HUES48 (cell line): ENCODE measurements around the gene RPL15.
"Not testable (repeated sequence)": the region's sequence is repeated elsewhere in the genome, so short reads cannot be mapped to it uniquely, and the experiment has no call there.

ENCODE experiments used
- H3K27ac ChIP-seq: one replicate; pipeline ENCODE4 v1.7.0; 2013; ENCODE audit warnings: low read depth, low read length, inconsistent platforms
- H3K27me3 ChIP-seq: 2 replicates; pipeline ENCODE4 v1.6.1; 2013; ENCODE audit warnings: mild to moderate bottlenecking, low read length; ENCODE audit not compliant: control insufficient read depth, insufficient read depth
- H3K36me3 ChIP-seq: 2 replicates; pipeline ENCODE4 v1.6.1; 2013; ENCODE audit warnings: low read length; ENCODE audit not compliant: control insufficient read depth, insufficient read depth
- H3K4me1 ChIP-seq: 2 replicates; pipeline ENCODE4 v1.6.1; 2013; ENCODE audit warnings: mild to moderate bottlenecking, low read length; ENCODE audit not compliant: control insufficient read depth, insufficient read depth
- H3K4me3 ChIP-seq: 2 replicates; pipeline ENCODE4 v1.5.1; 2013; ENCODE audit warnings: mild to moderate bottlenecking, low read depth, low read length
- H3K9ac ChIP-seq: 2 replicates; pipeline ENCODE4 v1.6.1; 2013; ENCODE audit warnings: mild to moderate bottlenecking, low read depth, low read length, moderate library complexity
- H3K9me3 ChIP-seq: 2 replicates; pipeline ENCODE4 v1.6.1; 2013; ENCODE audit warnings: low read length; ENCODE audit not compliant: control insufficient read depth, insufficient read depth

Gene RPL15

GRCh38 chr3:23915537-23916108, 1.3 kb upstream of the RPL15 start:
- H3K27ac ChIP-seq: no peak overlapping the region
- H3K9ac ChIP-seq: peak overlapping the region; percentile 98
- no peaks in the 10 kb centered on the region for H3K9me3 ChIP-seq
- peaks cover 29% of the 10 kb centered on the region for H3K36me3 ChIP-seq
- H3K4me3 ChIP-seq: peak overlapping the region; percentile 85
- H3K4me1 ChIP-seq: peaks cover 21% of the 10 kb centered on the region
- 0 out of 2 replicates have a peak, but pooled peaks cover 5% of the 10 kb centered on the region for H3K27me3 ChIP-seq

GRCh38 chr3:23916152-23916885, 613 bp upstream of the RPL15 start:
- H3K9me3 ChIP-seq: no peaks in the 10 kb centered on the region
- peaks cover 21% of the 10 kb centered on the region for H3K4me1 ChIP-seq
- peak overlapping the region; percentile 98 for H3K9ac ChIP-seq
- peak overlapping the region; percentile 77 for H3K27ac ChIP-seq
- H3K27me3 ChIP-seq: 0 out of 2 replicates have a peak, but pooled peaks cover 5% of the 10 kb centered on the region
- peak overlapping the region; percentile 85 for H3K4me3 ChIP-seq
- peaks cover 28% of the 10 kb centered on the region for H3K36me3 ChIP-seq

GRCh38 chr3:23917679-23918303, 859 bp downstream of the RPL15 start:
- H3K9me3 ChIP-seq, H3K27me3 ChIP-seq: not testable (repeated sequence)
- Histone ChIP-seq H3K4me3 (peak overlapping the region; percentile 85), H3K36me3 (peaks cover 29% of the 10 kb centered on the region), H3K27ac (peak overlapping the region; percentile 89), H3K9ac (peak overlapping the region; percentile 98), H3K4me1 (peaks cover 21% of the 10 kb centered on the region)

DNA sequence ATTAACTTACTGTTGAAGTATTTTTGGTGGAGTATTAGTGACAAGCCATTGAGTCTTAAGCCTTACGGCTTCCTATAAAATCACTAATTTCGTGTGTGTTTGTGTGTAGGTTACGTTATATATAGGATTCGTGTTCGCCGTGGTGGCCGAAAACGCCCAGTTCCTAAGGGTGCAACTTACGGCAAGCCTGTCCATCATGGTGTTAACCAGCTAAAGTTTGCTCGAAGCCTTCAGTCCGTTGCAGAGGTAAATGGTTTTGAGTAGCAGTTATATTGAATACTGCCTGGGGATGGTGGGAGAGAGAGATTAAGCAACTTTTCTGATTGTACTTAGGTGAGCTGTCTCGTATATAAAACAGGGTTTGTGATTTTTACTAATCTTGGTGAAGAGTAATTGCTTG, 1.4 kb downstream of the RPL15 start:
- peak overlapping the region; percentile 98 for H3K9ac ChIP-seq
- H3K9me3 ChIP-seq, H3K27me3 ChIP-seq: not testable (repeated sequence)
- peaks cover 21% of the 10 kb centered on the region for H3K4me1 ChIP-seq
- H3K36me3 ChIP-seq: peaks cover 29% of the 10 kb centered on the region
- H3K4me3 ChIP-seq: peak overlapping the region; percentile 85
- peak overlapping the region; percentile 26 for H3K27ac ChIP-seq

DNA sequence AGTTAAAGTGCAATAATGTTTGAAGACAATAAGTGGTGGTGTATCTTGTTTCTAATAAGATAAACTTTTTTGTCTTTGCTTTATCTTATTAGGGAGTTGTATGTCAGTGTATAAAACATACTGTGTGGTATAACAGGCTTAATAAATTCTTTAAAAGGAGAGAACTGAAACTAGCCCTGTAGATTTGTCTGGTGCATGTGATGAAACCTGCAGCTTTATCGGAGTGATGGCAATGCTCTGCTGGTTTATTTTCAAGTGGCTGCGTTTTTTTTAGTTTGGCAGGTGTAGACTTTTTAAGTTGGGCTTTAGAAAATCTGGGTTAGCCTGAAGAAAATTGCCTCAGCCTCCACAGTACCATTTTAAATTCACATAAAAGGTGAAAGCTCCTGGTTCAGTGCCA, 2.7 kb downstream of the RPL15 start:
- Histone ChIP-seq H3K4me3 (no peak overlapping the region), H3K27me3 (0 out of 2 replicates have a peak, but pooled peaks cover 5% of the 10 kb centered on the region), H3K4me1 (peaks cover 27% of the 10 kb centered on the region), H3K36me3 (peaks cover 29% of the 10 kb centered on the region), H3K27ac (peak overlapping the region; percentile 16), H3K9me3 (no peaks in the 10 kb centered on the region), H3K9ac (no peak overlapping the region)

DNA sequence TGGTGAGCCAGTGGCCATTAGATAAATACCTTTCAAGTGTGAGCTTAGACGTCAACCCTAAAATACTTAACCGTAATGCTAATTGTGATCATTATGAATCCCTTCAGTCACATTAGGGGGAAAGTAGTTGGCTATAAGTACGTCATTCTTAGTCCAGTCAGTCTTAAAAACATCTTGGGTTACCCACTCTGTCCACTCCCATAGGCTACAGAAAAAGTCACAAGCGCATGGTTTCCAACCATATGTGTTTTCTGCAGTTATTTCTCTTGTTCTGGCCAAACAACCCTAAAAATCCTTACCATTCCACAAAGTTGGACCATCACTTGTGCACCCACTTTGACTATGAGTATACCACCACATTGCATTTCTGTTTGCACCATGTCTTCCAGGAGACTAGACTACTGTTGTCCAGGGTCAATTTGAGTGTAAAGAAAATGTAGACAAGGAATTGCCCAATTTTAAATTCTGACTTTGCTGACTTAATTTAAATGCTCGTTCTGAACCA, 3.3 kb downstream of the RPL15 start:
- no peak overlapping the region for H3K4me3 ChIP-seq
- H3K4me1 ChIP-seq: peaks cover 22% of the 10 kb centered on the region
- H3K27me3 ChIP-seq: 0 out of 2 replicates have a peak, but pooled peaks cover 5% of the 10 kb centered on the region
- H3K36me3 ChIP-seq: peaks cover 29% of the 10 kb centered on the region
- H3K27ac ChIP-seq: peak overlapping the region; percentile 21
- no peaks in the 10 kb centered on the region for H3K9me3 ChIP-seq
- H3K9ac ChIP-seq: no peak overlapping the region

- H3K36me3 ChIP-seq: peaks cover 29% of the 10 kb centered on the region
- H3K4me1 ChIP-seq: peaks cover 13% of the 10 kb centered on the region; the same call in 1 of the 2 replicates
- no peak overlapping the region for H3K9ac ChIP-seq
- H3K27me3 ChIP-seq: 0 out of 2 replicates have a peak, but pooled peaks cover under 1% of the 10 kb centered on the region
- no peak overlapping the region for H3K4me3 ChIP-seq
- H3K27ac ChIP-seq: peak overlapping the region; percentile 21
- no peaks in the 10 kb centered on the region for H3K9me3 ChIP-seq
Observed at GRCh38 chr3:23921052-23921511, 4.2 kb downstream of the RPL15 start.

- Histone ChIP-seq H3K4me1 (peaks cover 9% of the 10 kb centered on the region; the same call in 1 of the 2 replicates), H3K9ac (no peak overlapping the region)
Observed at GRCh38 chr3:23923786-23924185, 6.9 kb downstream of the RPL15 start.

DNA sequence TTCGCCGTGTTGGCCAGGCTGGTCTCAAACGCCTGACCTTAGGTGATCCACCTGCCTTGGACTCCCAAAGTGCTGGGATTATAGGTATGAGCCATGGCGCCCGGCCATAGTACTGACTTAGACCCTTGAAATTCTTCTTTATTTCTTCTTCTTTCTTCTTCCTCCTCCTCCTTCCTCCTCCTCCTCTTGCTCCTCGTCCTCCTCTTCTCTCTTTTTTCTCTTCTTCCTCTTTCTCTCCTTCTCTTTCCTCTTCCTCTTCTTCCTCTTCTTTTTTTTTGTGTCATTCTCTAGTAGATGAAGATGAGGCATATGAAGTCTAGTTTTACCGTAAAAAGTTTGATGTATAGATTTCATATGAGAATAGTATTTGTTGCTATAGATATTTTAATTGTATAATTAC, 9.3 kb downstream of the RPL15 start:
- no peak overlapping the region for H3K9ac ChIP-seq
- H3K36me3 ChIP-seq: peaks cover 2% of the 10 kb centered on the region; the same call in 1 of the 2 replicates
- H3K27ac ChIP-seq: no peak overlapping the region
- H3K4me1 ChIP-seq: peaks cover 6% of the 10 kb centered on the region; the same call in 1 of the 2 replicates
- no peak overlapping the region for H3K4me3 ChIP-seq
- H3K9me3 ChIP-seq: no peaks in the 10 kb centered on the region
- no peaks in the 10 kb centered on the region for H3K27me3 ChIP-seq

More at GRCh38 chr3:23923786-23924185, 6.9 kb downstream of the RPL15 start:
- Histone ChIP-seq H3K9me3 (no peaks in the 10 kb centered on the region), H3K27me3 (no peaks in the 10 kb centered on the region), H3K4me3 (no peak overlapping the region), H3K36me3 (peaks cover 19% of the 10 kb centered on the region), H3K27ac (no peak overlapping the region)

GRCh38 chr3:23926736-23927135, 9.8 kb downstream of the RPL15 start:
- H3K36me3 ChIP-seq: no peaks in the 10 kb centered on the region
- no peak overlapping the region for H3K4me3 ChIP-seq
- no peaks in the 10 kb centered on the region for H3K27me3 ChIP-seq
- peaks cover 6% of the 10 kb centered on the region; the same call in 1 of the 2 replicates for H3K4me1 ChIP-seq
- no peak overlapping the region for H3K27ac ChIP-seq
- H3K9ac ChIP-seq: no peak overlapping the region
- no peaks in the 10 kb centered on the region for H3K9me3 ChIP-seq
